ENCODE data around the gene DDIT4L. TPM values are rescaled to one million over a fixed set of nuclear protein-coding genes. Genes with fewer than 3 reads are reported as not detected.

DDIT4L gene
- total RNA-seq, 4 donors from 2014 or later: 0.79 to 2.0 TPM; not detected in 2

DNA sequence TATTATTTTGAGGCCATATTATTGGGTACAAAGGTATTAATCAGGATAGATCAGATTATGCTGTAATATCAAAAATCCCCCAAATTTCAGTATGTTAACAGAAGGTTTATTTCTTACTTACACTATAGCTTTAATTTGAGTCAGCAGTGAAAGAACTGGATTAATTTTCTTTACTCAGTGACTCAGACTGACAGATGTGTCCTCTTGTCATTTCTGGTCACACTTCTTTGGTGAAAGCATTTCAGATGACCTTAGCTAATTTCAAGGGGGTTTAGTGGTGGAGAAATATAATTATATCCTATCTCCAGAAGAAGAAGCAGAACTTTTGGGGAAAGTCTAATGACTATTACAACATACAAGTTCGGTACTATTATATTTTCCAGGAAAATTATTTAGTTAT is 12.4 kb downstream of the DDIT4L start:
- TF ChIP-seq POLR2AphosphoS5 (IDR thresholded peaks at IDR 0.05): no peak
- TF ChIP-seq POLR2A (IDR thresholded peaks at IDR 0.05): no peak
- TF ChIP-seq, protein P1, sequence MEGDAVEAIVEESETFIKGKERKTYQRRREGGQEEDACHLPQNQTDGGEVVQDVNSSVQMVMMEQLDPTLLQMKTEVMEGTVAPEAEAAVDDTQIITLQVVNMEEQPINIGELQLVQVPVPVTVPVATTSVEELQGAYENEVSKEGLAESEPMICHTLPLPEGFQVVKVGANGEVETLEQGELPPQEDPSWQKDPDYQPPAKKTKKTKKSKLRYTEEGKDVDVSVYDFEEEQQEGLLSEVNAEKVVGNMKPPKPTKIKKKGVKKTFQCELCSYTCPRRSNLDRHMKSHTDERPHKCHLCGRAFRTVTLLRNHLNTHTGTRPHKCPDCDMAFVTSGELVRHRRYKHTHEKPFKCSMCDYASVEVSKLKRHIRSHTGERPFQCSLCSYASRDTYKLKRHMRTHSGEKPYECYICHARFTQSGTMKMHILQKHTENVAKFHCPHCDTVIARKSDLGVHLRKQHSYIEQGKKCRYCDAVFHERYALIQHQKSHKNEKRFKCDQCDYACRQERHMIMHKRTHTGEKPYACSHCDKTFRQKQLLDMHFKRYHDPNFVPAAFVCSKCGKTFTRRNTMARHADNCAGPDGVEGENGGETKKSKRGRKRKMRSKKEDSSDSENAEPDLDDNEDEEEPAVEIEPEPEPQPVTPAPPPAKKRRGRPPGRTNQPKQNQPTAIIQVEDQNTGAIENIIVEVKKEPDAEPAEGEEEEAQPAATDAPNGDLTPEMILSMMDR (IDR thresholded peaks at IDR 0.05): no peak
- TF ChIP-seq EP300 (IDR thresholded peaks at IDR 0.05; ENCODE audit: low read depth): no peak
- DNase-seq: no peak
- H3K4me3 ChIP-seq: no peak overlapping the region
- H3K9me3 ChIP-seq: no peaks in the 10 kb centered on the region
- H3K36me3 ChIP-seq: no peaks in the 10 kb centered on the region
- intact Hi-C loops (cut with DNase I; ENCODE audit: low total_unique reads) (no loop called here), in situ Hi-C loops (cut with MboI; ENCODE audit: low pct_ligation_motif_present in 1 of 4, low pct_unique_long_range_greater_than_20kb in 1 of 4, low sequenced_read_pairs in 3 of 4) (no loop called here)
- 72 to 93% methylated on average over 1 of the region's 1 CpG for WGBS, 2 donors (ENCODE audit: low coverage in 1 of 2)
- H3K27ac ChIP-seq: no peak overlapping the region
- H3K27me3 ChIP-seq: no peaks in the 10 kb centered on the region
- no peaks in the 10 kb centered on the region for H3K4me1 ChIP-seq

DNA sequence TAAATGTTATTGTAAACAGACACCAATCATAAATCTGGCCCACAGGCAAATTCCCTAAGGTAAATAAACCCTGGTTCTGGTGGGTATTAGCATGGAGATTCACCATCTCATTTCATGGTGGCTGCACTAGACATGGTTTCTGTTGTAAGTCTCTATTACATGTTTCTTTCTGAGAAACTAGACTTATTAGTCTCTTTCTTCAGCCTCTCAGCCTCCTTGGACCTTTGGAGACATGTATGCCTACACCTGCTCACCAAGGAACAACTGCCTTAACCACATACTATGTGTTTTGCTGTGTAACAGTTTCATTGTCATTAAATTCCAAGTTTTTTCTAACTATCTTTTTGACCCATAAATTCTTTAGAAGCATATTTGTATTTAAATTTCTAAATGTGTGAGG is 13.1 kb downstream of the DDIT4L start:
- no peaks in the 10 kb centered on the region for H3K4me1 ChIP-seq
- H3K36me3 ChIP-seq: no peaks in the 10 kb centered on the region
- H3K27me3 ChIP-seq: no peaks in the 10 kb centered on the region
- in situ Hi-C loops (cut with MboI; ENCODE audit: low pct_ligation_motif_present in 1 of 4, low pct_unique_long_range_greater_than_20kb in 1 of 4, low sequenced_read_pairs in 3 of 4) (no loop called here), intact Hi-C loops (cut with DNase I; ENCODE audit: low total_unique reads) (no loop called here)
- no peak overlapping the region for H3K4me3 ChIP-seq
- H3K9me3 ChIP-seq: no peaks in the 10 kb centered on the region
- no peak for TF ChIP-seq EP300 (IDR thresholded peaks at IDR 0.05; ENCODE audit: low read depth)
- no peak for TF ChIP-seq POLR2AphosphoS5 (IDR thresholded peaks at IDR 0.05)
- TF ChIP-seq POLR2A (IDR thresholded peaks at IDR 0.05): no peak
- TF ChIP-seq, protein P1 (IDR thresholded peaks at IDR 0.05): no peak
- H3K27ac ChIP-seq: no peak overlapping the region
- no peak for DNase-seq

DNA sequence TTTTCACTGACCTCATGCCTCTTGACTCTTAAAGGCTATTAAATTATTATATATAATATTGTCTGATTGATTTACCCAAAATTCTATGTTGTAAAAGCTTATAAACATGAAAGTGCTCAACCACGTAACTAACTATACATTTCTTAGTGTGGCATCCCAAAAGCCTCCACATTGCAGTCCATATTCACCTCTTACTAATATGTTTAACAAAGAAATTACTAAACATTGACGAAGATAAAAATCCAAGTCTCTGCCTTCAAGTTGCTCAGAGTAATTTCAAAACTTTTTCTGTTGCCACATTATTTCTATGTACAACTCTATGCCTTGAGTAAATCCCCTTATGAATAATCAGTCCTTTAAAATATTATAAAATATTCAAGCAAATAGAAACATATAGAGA is 14.4 kb downstream of the DDIT4L start:
- no peaks in the 10 kb centered on the region for H3K4me1 ChIP-seq
- H3K27me3 ChIP-seq: no peaks in the 10 kb centered on the region
- intact Hi-C loops (cut with DNase I; ENCODE audit: low total_unique reads): no loop called here
- no peaks in the 10 kb centered on the region for H3K9me3 ChIP-seq
- no peak overlapping the region for H3K4me3 ChIP-seq
- 75 to 82% methylated on average over 2 of the region's 2 CpGs for WGBS, 2 donors (ENCODE audit: low coverage in 1 of 2)
- in situ Hi-C loops (cut with MboI; ENCODE audit: low pct_ligation_motif_present in 1 of 4, low pct_unique_long_range_greater_than_20kb in 1 of 4, low sequenced_read_pairs in 3 of 4): no loop called here
- no peak overlapping the region for H3K27ac ChIP-seq
- no peak for DNase-seq
- H3K36me3 ChIP-seq: no peaks in the 10 kb centered on the region
- TF ChIP-seq, protein P1 (IDR thresholded peaks at IDR 0.05): no peak
- TF ChIP-seq POLR2A (IDR thresholded peaks at IDR 0.05) (no peak), POLR2AphosphoS5 (IDR thresholded peaks at IDR 0.05) (no peak), EP300 (IDR thresholded peaks at IDR 0.05; ENCODE audit: low read depth) (no peak)

DNA sequence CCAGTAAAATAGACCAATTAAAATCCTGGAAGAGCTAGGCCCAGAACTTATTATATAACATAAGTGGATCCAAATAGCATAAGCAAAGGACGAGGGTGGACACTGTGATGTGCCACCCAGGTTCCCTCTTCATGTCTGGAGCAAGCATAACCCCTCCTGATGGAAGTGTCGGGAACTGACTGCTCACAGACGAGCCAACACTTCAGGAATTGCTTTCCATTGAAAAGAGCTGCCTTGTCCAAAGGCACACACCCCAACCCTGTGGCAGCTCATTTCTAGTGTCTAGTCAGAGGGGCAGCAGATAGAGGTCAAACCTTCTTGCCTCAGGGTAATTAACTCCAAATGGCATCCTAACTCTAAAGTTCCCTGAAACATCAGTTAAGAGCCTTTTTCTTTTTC is 15.3 kb downstream of the DDIT4L start:
- 89% methylated on average over 3 of the region's 3 CpGs; no CpG with 5 or more reads in 1 of the 2 donors for WGBS, 2 donors (ENCODE audit: low coverage in 1 of 2)
- H3K27me3 ChIP-seq: no peaks in the 10 kb centered on the region
- in situ Hi-C loops (cut with MboI; ENCODE audit: low pct_ligation_motif_present in 1 of 4, low pct_unique_long_range_greater_than_20kb in 1 of 4, low sequenced_read_pairs in 3 of 4) (no loop called here), intact Hi-C loops (cut with DNase I; ENCODE audit: low total_unique reads) (no loop called here)
- no peaks in the 10 kb centered on the region for H3K9me3 ChIP-seq
- H3K4me1 ChIP-seq: no peaks in the 10 kb centered on the region
- TF ChIP-seq EP300 (IDR thresholded peaks at IDR 0.05; ENCODE audit: low read depth) (no peak), POLR2AphosphoS5 (IDR thresholded peaks at IDR 0.05) (no peak), POLR2A (IDR thresholded peaks at IDR 0.05) (no peak)
- TF ChIP-seq, protein P1 (IDR thresholded peaks at IDR 0.05): no peak
- no peak for DNase-seq
- no peak overlapping the region for H3K4me3 ChIP-seq
- no peak overlapping the region for H3K27ac ChIP-seq
- H3K36me3 ChIP-seq: no peaks in the 10 kb centered on the region
